ENCODE results near the gene ATP2C2. TPM values are rescaled to one million over a fixed set of nuclear protein-coding genes. Genes with fewer than 3 reads are reported as not detected.

Gene ATP2C2, protein sequence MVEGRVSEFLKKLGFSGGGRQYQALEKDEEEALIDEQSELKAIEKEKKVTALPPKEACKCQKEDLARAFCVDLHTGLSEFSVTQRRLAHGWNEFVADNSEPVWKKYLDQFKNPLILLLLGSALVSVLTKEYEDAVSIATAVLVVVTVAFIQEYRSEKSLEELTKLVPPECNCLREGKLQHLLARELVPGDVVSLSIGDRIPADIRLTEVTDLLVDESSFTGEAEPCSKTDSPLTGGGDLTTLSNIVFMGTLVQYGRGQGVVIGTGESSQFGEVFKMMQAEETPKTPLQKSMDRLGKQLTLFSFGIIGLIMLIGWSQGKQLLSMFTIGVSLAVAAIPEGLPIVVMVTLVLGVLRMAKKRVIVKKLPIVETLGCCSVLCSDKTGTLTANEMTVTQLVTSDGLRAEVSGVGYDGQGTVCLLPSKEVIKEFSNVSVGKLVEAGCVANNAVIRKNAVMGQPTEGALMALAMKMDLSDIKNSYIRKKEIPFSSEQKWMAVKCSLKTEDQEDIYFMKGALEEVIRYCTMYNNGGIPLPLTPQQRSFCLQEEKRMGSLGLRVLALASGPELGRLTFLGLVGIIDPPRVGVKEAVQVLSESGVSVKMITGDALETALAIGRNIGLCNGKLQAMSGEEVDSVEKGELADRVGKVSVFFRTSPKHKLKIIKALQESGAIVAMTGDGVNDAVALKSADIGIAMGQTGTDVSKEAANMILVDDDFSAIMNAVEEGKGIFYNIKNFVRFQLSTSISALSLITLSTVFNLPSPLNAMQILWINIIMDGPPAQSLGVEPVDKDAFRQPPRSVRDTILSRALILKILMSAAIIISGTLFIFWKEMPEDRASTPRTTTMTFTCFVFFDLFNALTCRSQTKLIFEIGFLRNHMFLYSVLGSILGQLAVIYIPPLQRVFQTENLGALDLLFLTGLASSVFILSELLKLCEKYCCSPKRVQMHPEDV
- 2.6 TPM in 1 of 2 replicates, not detected in the other for polyA plus RNA-seq

GRCh38 chr16:84368308-84368996 lies at the start of gene ATP2C2:
Gene ATP2C2 (plus strand): TSS chr16:84368538. CDS start chr16:84368616, 78 bp downstream.

DNA sequence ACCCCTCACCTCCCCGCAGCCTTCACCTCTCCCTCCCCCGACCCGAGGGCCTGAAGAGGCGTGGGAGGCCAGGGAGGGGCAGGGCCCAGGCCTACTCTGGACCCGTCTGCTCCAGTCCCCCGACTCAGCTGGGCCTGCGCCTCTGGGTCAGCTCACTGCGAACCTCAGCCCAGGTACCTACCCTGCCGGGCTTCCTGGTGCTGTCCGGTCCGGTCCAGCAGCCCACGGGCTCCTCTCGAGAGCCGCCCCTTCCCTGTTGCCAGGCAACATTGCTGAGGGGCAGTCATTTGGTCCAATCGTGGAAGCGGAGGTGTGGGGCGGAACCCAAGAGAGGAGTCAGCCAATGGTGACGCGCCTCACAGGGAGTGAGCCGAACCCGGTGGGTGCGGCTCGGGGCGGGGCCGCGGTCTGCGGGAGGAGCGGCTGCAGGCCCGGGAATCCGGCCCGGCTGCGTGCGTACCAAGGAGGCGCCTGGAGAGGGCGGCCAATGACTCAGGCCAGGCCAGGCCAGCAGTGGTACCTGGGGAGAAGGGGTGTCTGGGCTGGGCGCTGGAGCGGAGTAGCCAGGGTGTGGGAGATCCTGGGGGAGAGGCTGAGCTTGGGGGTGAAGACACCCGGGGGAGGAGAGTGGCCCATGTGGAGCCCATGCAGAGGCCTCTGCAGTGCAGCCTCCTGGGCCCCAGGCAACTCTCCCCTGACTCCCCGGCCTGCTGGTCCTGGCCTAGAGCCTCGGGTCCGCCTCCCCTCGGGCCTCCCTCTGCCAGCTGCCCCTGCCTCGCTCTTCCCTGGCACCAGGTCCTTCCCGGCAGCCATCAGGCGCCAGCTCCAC lies 136.3 kb downstream of the ATP2C2 start, which contains the start of gene MEAK7:
Gene MEAK7, minus strand, starts transcription at position 240 of the 829 bp plus-strand sequence. CDS start 6,573 bp downstream, outside the sequence.

Other genes with a start within 250 kb of the ATP2C2 start
- 15.0 and 28.5 TPM in 2 replicates for gene HSDL1, start 223.4 kb upstream of the ATP2C2 start, polyA plus RNA-seq
- gene DNAAF1, start 223.2 kb upstream of the ATP2C2 start, polyA plus RNA-seq = 0.07 and 2.7 TPM in 2 replicates
- 2.7 and 2.8 TPM in 2 replicates for gene TAF1C, start 181.5 kb upstream of the ATP2C2 start, polyA plus RNA-seq
- gene ADAD2, start 177.4 kb upstream of the ATP2C2 start, polyA plus RNA-seq = not detected in 2 replicates
- not detected in 2 replicates for gene KCNG4, start 128.5 kb upstream of the ATP2C2 start, polyA plus RNA-seq
- 16.0 and 22.6 TPM in 2 replicates for gene WFDC1, start 73.7 kb upstream of the ATP2C2 start, polyA plus RNA-seq
- 0.71 and 3.3 TPM in 2 replicates for gene MEAK7, start 136.1 kb downstream of the ATP2C2 start, polyA plus RNA-seq
- 28.6 and 37.5 TPM in 2 replicates for gene COTL1, start 249.5 kb downstream of the ATP2C2 start, polyA plus RNA-seq